ENCODE results near the gene STAB2.

DNA sequence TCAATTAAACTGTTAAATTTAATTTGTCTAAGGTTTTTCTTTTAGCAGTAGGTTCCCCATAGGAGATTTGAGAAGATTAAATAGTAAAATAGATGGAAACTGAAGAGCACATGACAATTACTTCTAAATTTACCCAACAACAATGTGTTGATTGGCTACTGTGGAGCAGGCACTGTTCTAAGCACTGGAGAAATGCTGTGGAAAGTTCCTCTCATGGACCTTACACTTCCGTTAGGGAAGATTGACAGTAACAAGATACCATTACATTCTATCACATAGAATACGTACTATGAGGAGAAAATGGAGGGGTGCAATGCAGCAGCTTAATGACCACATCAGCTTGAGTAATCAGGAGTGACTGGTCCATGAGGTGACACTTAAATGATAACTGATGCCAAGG lies 8.1 kb upstream of the STAB2 start:
- TF ChIP-seq, protein P1, sequence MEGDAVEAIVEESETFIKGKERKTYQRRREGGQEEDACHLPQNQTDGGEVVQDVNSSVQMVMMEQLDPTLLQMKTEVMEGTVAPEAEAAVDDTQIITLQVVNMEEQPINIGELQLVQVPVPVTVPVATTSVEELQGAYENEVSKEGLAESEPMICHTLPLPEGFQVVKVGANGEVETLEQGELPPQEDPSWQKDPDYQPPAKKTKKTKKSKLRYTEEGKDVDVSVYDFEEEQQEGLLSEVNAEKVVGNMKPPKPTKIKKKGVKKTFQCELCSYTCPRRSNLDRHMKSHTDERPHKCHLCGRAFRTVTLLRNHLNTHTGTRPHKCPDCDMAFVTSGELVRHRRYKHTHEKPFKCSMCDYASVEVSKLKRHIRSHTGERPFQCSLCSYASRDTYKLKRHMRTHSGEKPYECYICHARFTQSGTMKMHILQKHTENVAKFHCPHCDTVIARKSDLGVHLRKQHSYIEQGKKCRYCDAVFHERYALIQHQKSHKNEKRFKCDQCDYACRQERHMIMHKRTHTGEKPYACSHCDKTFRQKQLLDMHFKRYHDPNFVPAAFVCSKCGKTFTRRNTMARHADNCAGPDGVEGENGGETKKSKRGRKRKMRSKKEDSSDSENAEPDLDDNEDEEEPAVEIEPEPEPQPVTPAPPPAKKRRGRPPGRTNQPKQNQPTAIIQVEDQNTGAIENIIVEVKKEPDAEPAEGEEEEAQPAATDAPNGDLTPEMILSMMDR (IDR thresholded peaks at IDR 0.05) = no peak
- TF ChIP-seq POLR2A (IDR thresholded peaks at IDR 0.05) = no peak
